ENCODE measurements around the gene MAN2B2.

The MAN2B2 gene

DNA sequence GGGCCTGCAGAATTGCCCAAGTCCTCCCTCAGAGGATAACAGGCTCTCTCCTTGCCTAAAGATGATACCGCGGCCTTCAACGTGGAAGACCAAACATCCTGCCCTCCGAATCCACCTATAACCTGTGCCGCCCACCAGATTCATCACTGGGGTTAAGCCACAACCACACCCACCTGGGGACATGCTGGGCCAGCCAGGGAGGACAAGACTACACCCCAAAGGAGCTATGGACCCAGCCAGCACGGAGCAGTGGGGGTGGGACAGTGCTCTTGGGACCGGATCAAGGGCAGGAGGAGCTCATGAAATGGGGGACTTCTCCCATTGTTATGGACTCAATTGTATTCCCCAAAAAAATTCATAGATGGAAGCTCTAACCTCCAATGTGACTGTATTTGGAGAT, 6.8 kb upstream of the MAN2B2 start:
- DNase-seq = no peak

DNA sequence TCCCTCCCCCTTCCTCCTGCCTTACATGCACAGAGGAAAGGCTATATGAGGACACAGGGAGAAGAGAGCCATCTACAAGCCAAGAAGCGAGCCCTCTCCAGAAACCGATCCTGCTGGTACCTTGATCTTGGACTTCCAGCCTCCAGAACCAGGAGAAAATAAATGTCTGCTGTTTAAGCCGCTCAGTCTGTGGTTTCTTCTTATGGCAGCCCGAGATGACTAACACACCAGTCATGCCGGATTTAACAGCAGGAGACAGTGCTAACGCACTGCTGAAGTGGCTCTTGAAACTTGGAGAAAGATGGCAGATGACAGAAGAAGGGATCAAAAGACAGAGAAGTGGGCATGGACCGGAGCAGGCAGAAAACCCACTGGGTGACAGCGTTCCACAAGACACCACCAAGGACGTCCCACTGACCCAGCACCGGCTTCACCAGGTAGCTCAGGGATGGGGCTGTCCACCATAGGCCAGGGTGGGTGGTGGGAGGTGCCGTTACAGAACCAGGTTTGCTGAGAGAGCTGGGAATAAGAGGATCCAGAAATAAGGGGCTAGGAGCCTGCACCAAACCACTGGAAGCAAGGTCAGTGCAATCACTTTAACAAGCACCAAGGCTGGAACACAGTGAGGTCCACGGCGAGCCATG, 6.2 kb upstream of the MAN2B2 start:
- DNase-seq = no peak

- DNase-seq = no peak
Measured at GRCh38 chr4:6571608-6572007, 3.4 kb upstream of the MAN2B2 start.

- DNase-seq = no peak
Measured at GRCh38 chr4:6573551-6573950, 1.4 kb upstream of the MAN2B2 start.

GRCh38 chr4:6573986-6574746, 823 bp upstream of the MAN2B2 start:
- no peak for DNase-seq

- DNase-seq = no peak
Measured at GRCh38 chr4:6575503-6576240, 683 bp downstream of the MAN2B2 start.

DNA sequence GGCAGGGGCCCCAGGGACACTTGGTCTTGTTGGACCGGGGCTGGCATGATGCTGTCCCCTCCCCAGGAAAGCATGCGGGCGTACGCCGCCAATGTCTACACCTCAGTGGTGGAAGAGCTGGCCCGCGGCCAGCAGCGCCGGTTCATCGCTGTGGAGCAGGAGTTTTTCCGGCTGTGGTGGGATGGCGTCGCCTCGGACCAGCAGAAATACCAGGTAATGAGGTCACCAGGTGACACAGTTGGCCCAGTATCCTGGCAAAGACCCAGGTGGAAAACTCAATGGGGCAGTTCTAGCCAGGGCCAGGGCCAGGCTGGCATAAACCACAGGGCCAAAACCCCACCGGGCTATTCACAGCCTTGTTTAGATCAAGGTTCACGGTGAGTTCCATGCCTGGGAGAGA, 1.5 kb downstream of the MAN2B2 start:
- no peak for DNase-seq

DNA sequence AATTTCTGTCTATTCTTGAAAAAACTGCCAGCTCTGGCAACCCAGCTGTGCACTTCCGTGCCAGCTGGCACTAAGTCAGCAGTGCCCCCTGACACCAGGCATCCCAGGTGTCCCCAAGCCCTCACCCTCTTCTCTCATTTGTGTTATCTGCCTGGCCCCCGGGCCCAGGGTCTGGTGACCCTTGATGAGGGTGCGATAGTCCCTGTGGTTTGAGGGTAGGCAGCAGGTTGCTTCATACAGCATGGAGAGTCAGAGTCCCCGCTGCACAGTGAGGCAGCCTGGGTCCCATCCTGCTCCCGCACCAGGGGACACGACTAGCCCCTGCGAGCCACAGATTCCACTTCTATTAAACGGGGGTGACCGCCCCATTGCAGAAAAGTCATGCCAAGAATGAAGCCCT, 1.9 kb downstream of the MAN2B2 start:
- DNase-seq = no peak

DNA sequence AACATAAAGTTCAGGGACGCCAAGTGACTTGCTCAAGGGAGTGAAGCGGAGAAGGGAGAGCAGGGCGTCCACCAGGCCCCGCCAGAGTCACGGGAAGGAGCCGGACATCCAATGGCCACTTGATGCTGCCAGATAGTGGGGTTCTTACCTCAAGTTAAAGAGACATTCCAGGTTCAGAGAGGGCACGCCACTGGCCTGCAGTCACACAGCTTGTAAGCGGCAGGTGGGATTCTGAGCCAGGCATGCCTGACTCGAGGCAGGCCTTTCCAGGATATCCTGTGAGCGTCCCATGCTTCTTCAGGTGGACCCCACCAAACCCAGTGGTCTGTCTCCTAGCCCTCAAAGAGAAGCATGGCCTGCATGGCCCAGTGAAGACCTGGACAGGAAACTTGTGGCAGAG, 2.4 kb downstream of the MAN2B2 start:
- no peak for DNase-seq

DNA sequence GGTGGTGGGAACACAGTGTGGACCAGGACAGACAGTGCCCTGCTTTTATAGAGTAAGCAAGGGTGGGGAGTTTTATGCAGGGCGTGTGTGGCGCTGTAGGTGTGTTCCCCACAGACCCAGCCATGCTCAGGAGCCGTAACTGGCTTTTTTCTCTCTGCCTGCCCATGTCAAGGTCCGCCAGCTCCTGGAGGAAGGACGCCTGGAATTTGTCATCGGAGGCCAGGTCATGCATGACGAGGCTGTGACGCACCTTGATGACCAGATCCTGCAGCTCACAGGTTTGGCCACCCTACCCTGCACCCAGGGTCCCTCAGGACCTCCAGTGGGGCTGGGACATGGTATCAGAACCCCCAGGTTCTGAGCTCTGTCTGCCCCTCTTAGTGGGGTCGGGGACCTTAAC, 3.2 kb downstream of the MAN2B2 start:
- DNase-seq = no peak

DNA sequence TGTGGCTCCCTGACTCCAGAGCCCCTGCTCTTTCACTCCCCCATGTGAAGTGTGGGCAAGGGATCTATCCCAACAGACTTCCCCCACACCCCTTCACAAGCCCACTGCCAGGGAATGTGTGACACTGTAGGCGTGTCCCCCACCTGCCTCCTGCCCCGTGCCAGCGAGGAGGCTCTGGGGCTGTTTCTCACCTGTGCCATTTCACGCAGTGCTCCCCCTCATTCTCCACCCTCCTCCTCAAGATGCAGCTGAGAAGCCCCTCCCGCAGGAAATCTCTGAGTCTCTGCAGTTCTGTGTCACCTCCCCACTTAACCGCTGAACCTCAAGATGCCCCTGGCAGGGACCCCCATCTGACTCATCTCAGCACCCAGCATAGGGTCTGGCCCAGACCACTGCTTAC, 5.4 kb downstream of the MAN2B2 start:
- no peak for DNase-seq

GRCh38 chr4:6581566-6582121, 6.7 kb downstream of the MAN2B2 start:
- DNase-seq = no peak

- DNase-seq = no peak
Measured at GRCh38 chr4:6582889-6583490, 8.0 kb downstream of the MAN2B2 start.

GRCh38 chr4:6584865-6585264, 9.9 kb downstream of the MAN2B2 start:
- no peak for DNase-seq

DNA sequence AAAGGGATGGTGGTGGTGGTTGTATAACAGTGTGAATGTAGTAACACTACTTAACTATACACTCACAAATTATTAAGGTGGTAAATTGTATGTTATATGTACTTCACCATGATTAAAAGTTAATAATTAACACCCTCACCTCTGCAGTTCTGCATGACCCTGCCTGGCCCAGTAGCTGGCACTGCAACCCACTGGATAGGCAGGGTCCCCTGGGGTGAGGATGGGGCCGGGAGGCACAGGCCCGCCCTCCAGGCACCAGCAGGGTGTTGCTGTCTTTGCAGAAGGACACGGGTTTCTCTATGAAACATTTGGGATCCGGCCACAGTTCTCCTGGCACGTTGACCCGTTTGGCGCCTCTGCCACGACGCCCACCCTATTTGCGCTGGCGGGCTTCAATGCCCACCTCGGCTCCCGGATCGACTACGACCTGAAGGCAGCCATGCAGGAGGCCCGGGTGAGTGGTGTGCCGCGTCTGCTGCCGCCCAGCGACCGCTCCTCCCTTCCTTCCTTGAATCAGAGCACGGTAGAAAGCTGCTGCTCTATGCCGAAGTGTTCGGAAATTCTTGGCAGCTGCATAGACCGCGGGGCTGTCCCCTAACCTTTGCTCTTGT, 11.8 kb downstream of the MAN2B2 start:
- DNase-seq = no peak

DNA sequence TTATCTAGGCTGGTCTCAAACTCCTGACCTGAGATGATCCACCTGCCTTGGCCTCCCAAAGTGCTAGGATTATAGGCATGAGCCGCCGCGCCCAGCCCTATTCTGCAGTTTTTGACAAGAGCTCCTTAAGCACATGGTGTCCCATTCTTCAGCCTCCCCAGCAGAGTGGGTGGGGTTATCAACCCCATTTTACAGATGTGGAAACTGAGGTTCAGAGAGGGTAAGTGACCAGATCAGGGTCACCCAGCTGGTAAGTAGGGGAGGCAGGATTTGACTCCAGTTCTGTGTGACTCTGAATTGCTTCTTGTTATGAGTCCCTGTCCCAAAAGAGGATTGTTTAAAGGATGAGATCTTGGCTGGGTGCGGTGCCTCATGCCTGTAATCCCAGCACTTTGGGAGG, 14.5 kb downstream of the MAN2B2 start:
- no peak for DNase-seq

DNA sequence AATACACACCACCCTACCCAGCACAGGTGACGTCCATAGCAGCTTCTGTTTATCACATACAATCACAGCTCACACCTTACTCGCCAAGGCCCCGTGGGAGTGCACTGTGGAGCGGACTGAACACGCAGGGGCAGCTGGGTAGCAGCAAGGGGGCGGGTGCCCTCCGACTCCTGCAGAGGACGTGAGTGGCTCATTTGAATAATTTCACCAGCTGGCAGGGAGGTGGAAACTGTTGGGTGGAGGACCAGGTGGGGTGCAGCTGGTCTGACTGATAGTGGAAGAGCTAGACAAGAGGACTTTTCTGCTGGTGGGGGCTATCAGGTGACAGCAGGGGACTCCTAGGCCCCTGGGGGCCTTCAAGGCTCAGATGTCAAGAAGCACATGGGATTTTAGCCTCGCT, 16.3 kb downstream of the MAN2B2 start:
- DNase-seq = no peak

GRCh38 chr4:6591781-6592180, 16.8 kb downstream of the MAN2B2 start:
- no peak for DNase-seq

DNA sequence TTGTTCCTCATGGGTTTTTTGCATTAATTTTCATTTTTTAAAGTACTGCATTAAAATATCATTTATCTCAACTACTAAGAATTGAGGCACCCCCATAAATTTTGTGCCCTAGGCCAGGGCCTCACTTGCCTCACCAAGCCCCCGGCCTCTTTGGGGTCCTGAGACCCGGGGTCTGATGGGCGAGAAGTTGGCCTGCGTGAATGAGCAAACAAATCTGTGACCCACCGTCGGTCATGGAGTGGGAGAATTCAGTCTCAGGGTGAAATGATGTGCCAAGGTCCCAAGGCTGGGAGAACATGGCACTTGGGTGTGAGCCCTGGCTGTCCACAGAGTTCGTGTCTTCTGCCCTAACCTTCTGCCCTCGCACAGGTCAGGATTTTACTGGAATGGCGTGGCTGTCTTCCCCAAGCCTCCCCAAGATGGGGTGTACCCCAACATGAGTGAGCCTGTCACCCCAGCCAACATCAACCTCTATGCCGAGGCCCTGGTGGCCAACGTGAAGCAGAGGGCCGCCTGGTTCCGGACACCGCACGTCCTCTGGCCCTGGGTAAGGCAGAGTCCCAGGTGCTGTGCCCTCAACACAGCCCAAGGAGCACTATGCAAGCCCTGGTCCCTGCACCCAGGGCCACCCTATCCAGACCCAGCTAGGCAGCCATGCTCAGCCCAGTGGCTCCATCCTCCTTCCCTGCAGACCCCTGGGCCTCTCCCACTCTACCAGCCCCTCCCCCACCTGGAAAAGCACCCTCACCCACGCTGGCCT, 18.0 kb downstream of the MAN2B2 start:
- DNase-seq = no peak

GRCh38 chr4:6594341-6594740, 19.4 kb downstream of the MAN2B2 start:
- no peak for DNase-seq

GRCh38 chr4:6594826-6595355, 19.9 kb downstream of the MAN2B2 start:
- DNase-seq = no peak

Measured in activated effector memory CD4-positive, alpha-beta T cell treated with anti-CD3 and anti-CD28 coated beads, Interleukin-2, amount 50 U/mL, for 16 hours (primary cell).